Osteoblast (primary cell): ENCODE data around the gene CKLF. TPM values are rescaled to one million over a fixed set of nuclear protein-coding genes. Genes with fewer than 3 reads are reported as not detected.

Experiments used
- DNase-seq: peaks from one replicate; pipeline ENCODE4 v3.0.0; 2011; ENCODE audit warnings: low spot score, mixed read lengths; ENCODE audit not compliant: insufficient read length; ENCODE audit errors: missing footprints
- H2AFZ ChIP-seq: 2 replicates; pipeline ENCODE4 v1.6.0; 2011; ENCODE audit warnings: mild to moderate bottlenecking, low read length
- H3K27ac ChIP-seq: 2 replicates; pipeline ENCODE4 v1.5.1; 2011; ENCODE audit warnings: mild to moderate bottlenecking, low read depth, low read length, moderate library complexity
- H3K27me3 ChIP-seq: 2 replicates; pipeline ENCODE4 v1.6.0; 2012; ENCODE audit warnings: mild to moderate bottlenecking, control low read depth, inconsistent platforms, low read length, moderate library complexity; ENCODE audit not compliant: insufficient read depth
- H3K36me3 ChIP-seq: 2 replicates; pipeline ENCODE4 v1.5.1; 2011; ENCODE audit warnings: mild to moderate bottlenecking, low read length, control low read depth, moderate library complexity; ENCODE audit not compliant: insufficient read depth
- H3K4me1 ChIP-seq: 2 replicates; pipeline ENCODE4 v1.5.1; 2011; ENCODE audit warnings: mild to moderate bottlenecking, low read length, control low read depth, moderate library complexity; ENCODE audit not compliant: insufficient read depth
- H3K4me2 ChIP-seq: 2 replicates; pipeline ENCODE4 v1.6.0; 2011; ENCODE audit warnings: mild to moderate bottlenecking, low read length; ENCODE audit not compliant: insufficient read depth
- H3K4me3 ChIP-seq: fragments of 200-600 bp; sonication (generic); 3 replicates; pipeline ENCODE4 v1.5.1; 2012; ENCODE audit warnings: mild to moderate bottlenecking, low read length, inconsistent platforms; ENCODE audit not compliant: insufficient read depth
- H3K79me2 ChIP-seq: 2 replicates; pipeline ENCODE4 v1.6.0; 2012; ENCODE audit warnings: mild to moderate bottlenecking, low read length, control low read depth, inconsistent platforms; ENCODE audit not compliant: insufficient read depth
- H3K9me3 ChIP-seq: 2 replicates; pipeline ENCODE4 v1.5.1; 2011; ENCODE audit warnings: low read depth, low read length, control low read depth
- H4K20me1 ChIP-seq: 2 replicates; pipeline ENCODE4 v1.6.0; 2012; ENCODE audit warnings: mild to moderate bottlenecking, low read length, control low read depth; ENCODE audit not compliant: insufficient read depth
- CTCF ChIP-seq: IDR thresholded peaks from 2 replicates; pipeline ENCODE4 v1.5.1; 2011; ENCODE audit warnings: mild to moderate bottlenecking, low read depth, low read length, moderate library complexity; ENCODE audit errors: extremely low read depth
- total RNA-seq: library from RNA; depleted of rRNA; stranded (reverse); fragments of >200 nt; gene quantifications from 2 replicates; pipeline ENCODE4 v1.2.3, GENCODE V29; 2012

Gene CKLF
- total RNA-seq, 1 donor, result 46.0 TPM

GRCh38 chr16:66603537-66604375, 51.4 kb downstream of the CKLF start:
- H4K20me1 ChIP-seq, result peaks cover 7% of the 10 kb centered on the region
- no peak for TF ChIP-seq CTCF
- peak; percentile 87 for DNase-seq
- H3K4me3 ChIP-seq, result peak overlapping the region; percentile 84
- H3K9me3 ChIP-seq, result no peaks in the 10 kb centered on the region
- H3K36me3 ChIP-seq, result no peaks in the 10 kb centered on the region
- peak overlapping the region; percentile 82 for H3K4me2 ChIP-seq
- H3K27me3 ChIP-seq, result no peaks in the 10 kb centered on the region
- peaks cover 17% of the 10 kb centered on the region for H3K4me1 ChIP-seq
- peaks cover 19% of the 10 kb centered on the region for H3K79me2 ChIP-seq
- peak overlapping the region; percentile 70 for H2AFZ ChIP-seq
- peak overlapping the region; percentile 48 for H3K27ac ChIP-seq

- Histone ChIP-seq H3K4me1 (peaks cover 21% of the 10 kb centered on the region), H3K27ac (peak within 1 kb of the TSS; percentile 48), H3K27me3 (no peaks in the 10 kb centered on the region), H3K36me3 (peaks cover under 1% of the 10 kb centered on the region), H4K20me1 (peaks cover 7% of the 10 kb centered on the region), H3K4me2 (peak within 1 kb of the TSS; percentile 82), H3K9me3 (no peaks in the 10 kb centered on the region), H2AFZ (peak within 1 kb of the TSS; percentile 70), H3K79me2 (peaks cover 26% of the 10 kb centered on the region), H3K4me3 (peak within 1 kb of the TSS; percentile 84)
- TF ChIP-seq CTCF, result peak; percentile 45
- DNase-seq, result peak; percentile 98
Measured at GRCh38 chr16:66604376-66605176, 52.2 kb downstream of the CKLF start, which contains the start of gene CMTM3. TSS of gene CMTM3 (plus strand) at chr16:66604704. CDS start at chr16:66604806, 102 bp downstream.

- Histone ChIP-seq H3K4me3 (peak overlapping the region; percentile 84), H3K9me3 (no peaks in the 10 kb centered on the region), H3K27ac (peak overlapping the region; percentile 41), H4K20me1 (peaks cover 10% of the 10 kb centered on the region), H2AFZ (no peak overlapping the region), H3K36me3 (peaks cover 8% of the 10 kb centered on the region), H3K79me2 (peaks cover 29% of the 10 kb centered on the region), H3K27me3 (no peaks in the 10 kb centered on the region), H3K4me1 (peaks cover 21% of the 10 kb centered on the region), H3K4me2 (peak overlapping the region; percentile 82)
- DNase-seq, result peak; percentile 95
- no peak for TF ChIP-seq CTCF
Measured at GRCh38 chr16:66605177-66605978, 53.0 kb downstream of the CKLF start.
